ENCODE results near the gene SARDH. TPM values are rescaled to one million over a fixed set of nuclear protein-coding genes. Genes with fewer than 3 reads are reported as not detected.

Gene SARDH
- total RNA-seq: 1 to 10 TPM; 3.4 to 5.0 TPM

DNA sequence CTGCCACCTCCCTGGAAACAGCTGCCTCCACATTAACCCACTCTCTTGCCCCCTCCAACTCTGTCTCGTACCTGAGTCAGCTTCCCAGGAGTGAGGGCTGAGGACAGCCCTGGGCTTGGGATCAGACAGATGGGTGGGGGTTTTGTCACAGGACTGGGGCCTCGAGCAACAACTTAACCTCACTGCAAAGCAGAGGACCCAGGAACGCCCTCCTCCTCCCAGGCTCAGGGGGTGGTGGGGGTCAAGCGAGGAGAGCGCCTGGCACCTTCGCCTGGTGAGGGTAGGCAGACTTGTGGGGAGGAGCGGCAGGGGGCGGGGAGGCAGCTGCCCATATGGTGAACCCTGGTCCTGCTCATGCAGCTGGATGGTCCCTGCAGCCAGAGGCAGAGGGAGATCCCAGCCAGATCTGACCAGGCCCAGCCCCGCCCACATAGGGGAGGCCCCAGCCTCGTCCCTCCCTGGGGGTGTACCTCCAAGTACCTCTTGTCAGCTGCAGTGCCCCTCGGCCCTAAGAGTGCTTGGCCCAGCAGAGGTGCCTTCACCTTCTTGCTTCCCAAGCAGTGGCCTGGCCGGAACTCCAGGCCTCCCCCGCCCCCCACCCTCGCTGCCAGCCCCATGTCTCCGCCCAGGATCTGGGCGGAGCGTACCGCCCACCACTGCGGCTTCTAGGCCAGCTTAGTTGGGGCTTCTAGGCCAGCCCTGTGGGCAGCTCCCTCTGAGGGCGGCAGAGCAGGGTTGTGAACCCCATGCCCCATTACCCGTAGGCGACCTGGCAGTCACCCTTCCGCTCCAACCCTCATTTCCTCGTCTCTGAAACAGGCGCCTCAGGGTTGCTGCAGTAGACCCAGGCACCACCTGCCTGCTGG, at the start of gene SARDH:
Gene SARDH (minus strand): TSS at position 579 of the 866 bp plus-strand sequence. CDS start 4,179 bp downstream, outside the sequence.

DNA sequence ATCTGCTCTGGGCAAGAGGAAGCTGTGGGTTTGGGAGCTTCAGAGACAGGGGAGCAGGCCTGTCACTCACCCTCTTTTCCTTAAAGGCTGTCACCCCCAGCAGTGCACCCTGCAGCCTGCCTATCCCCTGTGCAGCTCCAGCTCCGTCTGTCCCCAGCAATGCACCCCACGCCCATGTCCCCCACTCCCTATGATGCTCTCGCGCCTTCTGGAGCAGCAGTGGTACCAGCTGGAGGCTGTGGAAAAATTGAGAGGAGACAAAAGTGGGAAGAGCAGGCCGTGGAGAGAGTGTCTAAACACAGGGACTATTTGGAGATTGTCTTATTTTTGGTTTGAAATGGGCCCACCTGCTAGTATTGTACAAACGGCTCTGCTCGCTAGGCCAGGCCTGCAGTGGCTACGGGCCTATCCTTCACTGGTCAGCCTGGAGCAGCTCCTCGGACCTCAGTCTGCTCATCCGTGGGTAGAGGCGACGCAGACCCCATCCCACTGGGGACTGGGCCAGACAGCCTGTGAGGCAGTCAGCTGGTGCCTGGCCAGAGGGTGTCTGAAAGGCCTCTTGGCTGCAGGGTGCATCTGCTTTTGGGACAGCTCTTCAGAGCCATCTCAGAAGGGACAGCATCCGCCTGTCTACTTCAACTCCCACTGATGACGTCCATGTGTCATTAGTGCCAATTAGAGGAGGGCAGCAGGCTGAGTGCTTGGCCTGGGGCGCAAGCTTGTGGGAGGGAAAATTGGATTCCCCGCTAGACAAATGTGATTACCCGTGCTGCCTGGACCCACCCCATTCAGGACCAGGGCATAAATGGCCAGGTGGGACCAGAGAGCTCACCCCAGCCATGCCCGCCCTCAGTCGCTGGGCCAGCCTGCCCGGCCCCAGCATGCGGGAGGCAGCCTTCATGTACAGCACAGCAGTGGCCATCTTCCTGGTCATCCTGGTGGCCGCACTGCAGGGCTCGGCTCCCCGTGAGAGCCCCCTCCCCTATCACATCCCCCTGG, 102.3 kb downstream of the SARDH start, which contains the start of gene DBH:
Gene DBH (plus strand): TSS at position 831 of the 999 bp plus-strand sequence. CDS start 9 bp downstream, at position 840.

Other genes starting within 250 kb of the SARDH start
- gene MYMK, start 213.4 kb downstream of the SARDH start, total RNA-seq: not detected
- gene ADAMTSL2, start 203.6 kb downstream of the SARDH start, total RNA-seq: not detected
- gene FAM163B, start 129.0 kb downstream of the SARDH start, total RNA-seq: not detected
- not detected for gene DBH, start 102.0 kb downstream of the SARDH start, total RNA-seq